ENCODE measurements around the gene DPP10. TPM values are rescaled to one million over a fixed set of nuclear protein-coding genes. Genes with fewer than 3 reads are reported as not detected.

DPP10 gene
- total and polyA plus RNA-seq, 10 of the 15 experiments (the other 5 are each of a cell fraction or from before 2014, with no cell fraction given) = not detected

DNA sequence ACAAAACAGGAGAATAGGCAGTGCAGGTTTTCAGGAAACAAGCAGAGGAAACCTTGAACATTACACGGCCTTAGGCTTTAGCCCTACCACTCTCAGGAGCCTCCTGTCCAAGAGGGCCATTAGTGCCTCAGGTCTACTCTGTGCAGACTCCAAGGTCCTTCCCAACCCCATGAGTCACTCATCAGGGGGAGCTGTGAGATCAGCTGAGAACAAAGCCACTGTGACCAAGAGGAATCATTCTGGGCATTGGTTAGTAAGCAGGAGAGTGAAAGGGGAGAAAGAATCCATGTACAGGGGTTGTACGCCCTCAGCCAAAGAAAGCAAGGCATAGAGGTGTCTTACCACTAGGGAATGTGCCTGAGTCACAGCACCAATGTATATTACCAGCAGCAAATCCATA lies 680.3 kb downstream of the DPP10 start (continued):
- TF ChIP-seq YY1 (IDR thresholded peaks at IDR 0.05; ENCODE audit: low read depth, low read length) (no peak), ZZZ3 (IDR thresholded peaks at IDR 0.05; ENCODE audit: control insufficient read depth, insufficient read length, low read depth) (no peak), HCFC1 (IDR thresholded peaks at IDR 0.05; ENCODE audit: low read length) (no peak), IKZF2 (IDR thresholded peaks at IDR 0.05) (no peak)
- TF ChIP-seq, protein P1, sequence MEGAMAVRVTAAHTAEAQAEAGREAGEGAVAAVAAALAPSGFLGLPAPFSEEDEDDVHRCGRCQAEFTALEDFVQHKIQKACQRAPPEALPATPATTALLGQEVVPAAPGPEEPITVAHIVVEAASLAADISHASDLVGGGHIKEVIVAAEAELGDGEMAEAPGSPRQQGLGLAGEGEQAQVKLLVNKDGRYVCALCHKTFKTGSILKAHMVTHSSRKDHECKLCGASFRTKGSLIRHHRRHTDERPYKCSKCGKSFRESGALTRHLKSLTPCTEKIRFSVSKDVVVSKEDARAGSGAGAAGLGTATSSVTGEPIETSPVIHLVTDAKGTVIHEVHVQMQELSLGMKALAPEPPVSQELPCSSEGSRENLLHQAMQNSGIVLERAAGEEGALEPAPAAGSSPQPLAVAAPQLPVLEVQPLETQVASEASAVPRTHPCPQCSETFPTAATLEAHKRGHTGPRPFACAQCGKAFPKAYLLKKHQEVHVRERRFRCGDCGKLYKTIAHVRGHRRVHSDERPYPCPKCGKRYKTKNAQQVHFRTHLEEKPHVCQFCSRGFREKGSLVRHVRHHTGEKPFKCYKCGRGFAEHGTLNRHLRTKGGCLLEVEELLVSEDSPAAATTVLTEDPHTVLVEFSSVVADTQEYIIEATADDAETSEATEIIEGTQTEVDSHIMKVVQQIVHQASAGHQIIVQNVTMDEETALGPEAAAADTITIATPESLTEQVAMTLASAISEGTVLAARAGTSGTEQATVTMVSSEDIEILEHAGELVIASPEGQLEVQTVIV (IDR thresholded peaks at IDR 0.05; ENCODE audit: borderline replicate concordance, partially characterized antibody) = no peak

DNA sequence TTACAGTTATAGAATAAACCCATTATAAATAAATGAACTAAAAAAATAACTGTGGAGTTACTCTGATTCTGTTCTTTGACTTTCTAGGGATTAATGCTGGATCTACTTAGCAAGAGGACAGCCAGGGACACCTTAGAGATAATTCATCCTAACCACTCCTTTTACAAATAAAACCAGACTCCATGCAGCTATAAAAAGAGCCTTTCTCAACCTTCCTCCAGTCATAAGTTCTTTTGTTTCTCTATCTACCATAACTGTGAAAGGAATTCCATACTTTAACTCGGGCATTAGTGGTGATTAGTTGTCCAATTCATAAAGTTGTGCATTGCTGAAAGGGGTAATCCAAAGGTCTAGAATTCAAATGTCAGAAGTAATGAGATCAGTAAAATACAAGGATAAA lies 682.4 kb downstream of the DPP10 start:
- SMC1A ChIA-PET (ENCODE audit: uncharacterized antibody, unreplicated experiment) = no interaction called here
- in situ Hi-C loops (cut with MboI) = no loop called here
- RAD21 ChIA-PET (ENCODE audit: unreplicated experiment) = no interaction called here
- TF ChIP-seq, protein P2, sequence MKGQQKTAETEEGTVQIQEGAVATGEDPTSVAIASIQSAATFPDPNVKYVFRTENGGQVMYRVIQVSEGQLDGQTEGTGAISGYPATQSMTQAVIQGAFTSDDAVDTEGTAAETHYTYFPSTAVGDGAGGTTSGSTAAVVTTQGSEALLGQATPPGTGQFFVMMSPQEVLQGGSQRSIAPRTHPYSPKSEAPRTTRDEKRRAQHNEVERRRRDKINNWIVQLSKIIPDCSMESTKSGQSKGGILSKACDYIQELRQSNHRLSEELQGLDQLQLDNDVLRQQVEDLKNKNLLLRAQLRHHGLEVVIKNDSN (IDR thresholded peaks at IDR 0.05; ENCODE audit: borderline replicate concordance, extremely low read length, insufficient read depth, low read depth, low read length) = no peak
- TF ChIP-seq SREBF1 (IDR thresholded peaks at IDR 0.05; ENCODE audit: low read length) = no peak
- TF ChIP-seq, protein P3, sequence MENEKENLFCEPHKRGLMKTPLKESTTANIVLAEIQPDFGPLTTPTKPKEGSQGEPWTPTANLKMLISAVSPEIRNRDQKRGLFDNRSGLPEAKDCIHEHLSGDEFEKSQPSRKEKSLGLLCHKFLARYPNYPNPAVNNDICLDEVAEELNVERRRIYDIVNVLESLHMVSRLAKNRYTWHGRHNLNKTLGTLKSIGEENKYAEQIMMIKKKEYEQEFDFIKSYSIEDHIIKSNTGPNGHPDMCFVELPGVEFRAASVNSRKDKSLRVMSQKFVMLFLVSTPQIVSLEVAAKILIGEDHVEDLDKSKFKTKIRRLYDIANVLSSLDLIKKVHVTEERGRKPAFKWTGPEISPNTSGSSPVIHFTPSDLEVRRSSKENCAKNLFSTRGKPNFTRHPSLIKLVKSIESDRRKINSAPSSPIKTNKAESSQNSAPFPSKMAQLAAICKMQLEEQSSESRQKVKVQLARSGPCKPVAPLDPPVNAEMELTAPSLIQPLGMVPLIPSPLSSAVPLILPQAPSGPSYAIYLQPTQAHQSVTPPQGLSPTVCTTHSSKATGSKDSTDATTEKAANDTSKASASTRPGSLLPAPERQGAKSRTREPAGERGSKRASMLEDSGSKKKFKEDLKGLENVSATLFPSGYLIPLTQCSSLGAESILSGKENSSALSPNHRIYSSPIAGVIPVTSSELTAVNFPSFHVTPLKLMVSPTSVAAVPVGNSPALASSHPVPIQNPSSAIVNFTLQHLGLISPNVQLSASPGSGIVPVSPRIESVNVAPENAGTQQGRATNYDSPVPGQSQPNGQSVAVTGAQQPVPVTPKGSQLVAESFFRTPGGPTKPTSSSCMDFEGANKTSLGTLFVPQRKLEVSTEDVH (IDR thresholded peaks at IDR 0.05; ENCODE audit: low read depth, partially characterized antibody) = no peak
- TF ChIP-seq IRF4 (IDR thresholded peaks at IDR 0.05; ENCODE audit: low read depth, low read length) = no peak
- no peak for TF ChIP-seq YY1 (IDR thresholded peaks at IDR 0.05; ENCODE audit: low read depth, low read length)
- no peak for TF ChIP-seq RFX5 (IDR thresholded peaks at IDR 0.05; ENCODE audit: low read depth, low read length)
- TF ChIP-seq TCF12 (IDR thresholded peaks at IDR 0.05; ENCODE audit: low read depth, low read length) = no peak
- TF ChIP-seq CHD4 (IDR thresholded peaks at IDR 0.05) = no peak
- TF ChIP-seq SRF (IDR thresholded peaks at IDR 0.05; ENCODE audit: low read depth in 2 of 2, low read length in 2 of 2) = no peak
- TF ChIP-seq, protein P4, sequence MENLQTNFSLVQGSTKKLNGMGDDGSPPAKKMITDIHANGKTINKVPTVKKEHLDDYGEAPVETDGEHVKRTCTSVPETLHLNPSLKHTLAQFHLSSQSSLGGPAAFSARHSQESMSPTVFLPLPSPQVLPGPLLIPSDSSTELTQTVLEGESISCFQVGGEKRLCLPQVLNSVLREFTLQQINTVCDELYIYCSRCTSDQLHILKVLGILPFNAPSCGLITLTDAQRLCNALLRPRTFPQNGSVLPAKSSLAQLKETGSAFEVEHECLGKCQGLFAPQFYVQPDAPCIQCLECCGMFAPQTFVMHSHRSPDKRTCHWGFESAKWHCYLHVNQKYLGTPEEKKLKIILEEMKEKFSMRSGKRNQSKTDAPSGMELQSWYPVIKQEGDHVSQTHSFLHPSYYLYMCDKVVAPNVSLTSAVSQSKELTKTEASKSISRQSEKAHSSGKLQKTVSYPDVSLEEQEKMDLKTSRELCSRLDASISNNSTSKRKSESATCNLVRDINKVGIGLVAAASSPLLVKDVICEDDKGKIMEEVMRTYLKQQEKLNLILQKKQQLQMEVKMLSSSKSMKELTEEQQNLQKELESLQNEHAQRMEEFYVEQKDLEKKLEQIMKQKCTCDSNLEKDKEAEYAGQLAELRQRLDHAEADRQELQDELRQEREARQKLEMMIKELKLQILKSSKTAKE (IDR thresholded peaks at IDR 0.05; ENCODE audit: low read depth, poor library complexity, severe bottlenecking) = no peak
- TF ChIP-seq, protein P5, sequence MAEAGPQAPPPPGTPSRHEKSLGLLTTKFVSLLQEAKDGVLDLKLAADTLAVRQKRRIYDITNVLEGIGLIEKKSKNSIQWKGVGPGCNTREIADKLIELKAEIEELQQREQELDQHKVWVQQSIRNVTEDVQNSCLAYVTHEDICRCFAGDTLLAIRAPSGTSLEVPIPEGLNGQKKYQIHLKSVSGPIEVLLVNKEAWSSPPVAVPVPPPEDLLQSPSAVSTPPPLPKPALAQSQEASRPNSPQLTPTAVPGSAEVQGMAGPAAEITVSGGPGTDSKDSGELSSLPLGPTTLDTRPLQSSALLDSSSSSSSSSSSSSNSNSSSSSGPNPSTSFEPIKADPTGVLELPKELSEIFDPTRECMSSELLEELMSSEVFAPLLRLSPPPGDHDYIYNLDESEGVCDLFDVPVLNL (IDR thresholded peaks at IDR 0.05; ENCODE audit: low read depth, low read length) = no peak

More for the DNA sequence above, 682.4 kb downstream of the DPP10 start:
- CTCF ChIA-PET = no interaction called here
- no peak overlapping the region for H3K4me3 ChIP-seq
- POLR2A ChIA-PET = no interaction called here
- H3K27me3 ChIP-seq (replicated peaks in 1 of 2; ENCODE audit: control insufficient read depth in 2 of 2, insufficient read depth in 2 of 2, low read length in 1 of 2) = no peaks in the 10 kb centered on the region
- FAIRE-seq (no peak), DNase-seq (ENCODE audit: low read depth, low spot score) (no peak), ATAC-seq (no peak)
- H3K4me2 ChIP-seq (ENCODE audit: control insufficient read depth, insufficient read depth) = no peak overlapping the region
- no peak overlapping the region for H3K9ac ChIP-seq (ENCODE audit: control insufficient read depth, insufficient read depth, low read length)
- no peaks in the 10 kb centered on the region for H3K36me3 ChIP-seq (ENCODE audit: control insufficient read depth in 2 of 2, insufficient read depth in 2 of 2, low read length in 1 of 2)
- H3K4me1 ChIP-seq (ENCODE audit: control insufficient read depth, insufficient read depth, low read length) = no peaks in the 10 kb centered on the region
- H3K79me2 ChIP-seq (ENCODE audit: control insufficient read depth, insufficient read depth, low read length) = no peaks in the 10 kb centered on the region
- intact Hi-C loops (cut with micrococcal nuclease; ENCODE audit: unreplicated experiment) = no loop called here
- H4K20me1 ChIP-seq (ENCODE audit: control insufficient read depth, insufficient read depth) = no peaks in the 10 kb centered on the region
- H3K27ac ChIP-seq (ENCODE audit: control insufficient read depth, insufficient read depth) = no peak overlapping the region
- H3K9me3 ChIP-seq (replicated peaks; ENCODE audit: control insufficient read depth, insufficient read depth, low read length) = no peaks in the 10 kb centered on the region
- H2AFZ ChIP-seq (ENCODE audit: control insufficient read depth, low read depth, low read length) = no peak overlapping the region
- 0% methylated on average over 1 of the region's 1 CpG for WGBS (ENCODE audit: insufficient coverage, insufficient replicate concordance, low lambda C conversion rate, missing lambda C conversion rate)
- no TSS peak for BruUV-seq (replicated peaks)

Measured in GM12878 (cell line).